Measurements from ENCODE around the gene SYK.
"Not testable (repeated sequence)": the region's sequence is repeated elsewhere in the genome, so short reads cannot be mapped to it uniquely, and the experiment has no call there.

Gene SYK

GRCh38 chr9:90799271-90799852 lies 2.3 kb upstream of the SYK start:
- DNase-seq: no peak

- DNase-seq: no peak
Measured at GRCh38 chr9:90801973-90802322, 329 bp downstream of the SYK start.

GRCh38 chr9:90802386-90802985 lies 867 bp downstream of the SYK start:
- DNase-seq: no peak

GRCh38 chr9:90803860-90804593 lies 2.4 kb downstream of the SYK start:
- no peak for DNase-seq

GRCh38 chr9:90805006-90805996 lies 3.7 kb downstream of the SYK start:
- no peak for DNase-seq

- DNase-seq: no peak
Measured at GRCh38 chr9:90807006-90807405, 5.4 kb downstream of the SYK start.

- no peak for DNase-seq
Measured at GRCh38 chr9:90808398-90808797, 6.8 kb downstream of the SYK start.

GRCh38 chr9:90808890-90809685 lies 7.5 kb downstream of the SYK start:
- no peak for DNase-seq

- no peak for DNase-seq
Measured at GRCh38 chr9:90810691-90811090, 9.1 kb downstream of the SYK start.

- DNase-seq: no peak
Measured at GRCh38 chr9:90813046-90813445, 11.4 kb downstream of the SYK start.

- no peak for DNase-seq
Measured at GRCh38 chr9:90813523-90813922, 11.9 kb downstream of the SYK start.

GRCh38 chr9:90814355-90814754 lies 12.7 kb downstream of the SYK start:
- DNase-seq: no peak

GRCh38 chr9:90815183-90815943 lies 13.7 kb downstream of the SYK start:
- DNase-seq: no peak

- no peak for DNase-seq
Measured at GRCh38 chr9:90815944-90816357, 14.3 kb downstream of the SYK start.

- no peak for DNase-seq
Measured at GRCh38 chr9:90816690-90817089, 15.1 kb downstream of the SYK start.

GRCh38 chr9:90818279-90818678 lies 16.7 kb downstream of the SYK start:
- no peak for DNase-seq

GRCh38 chr9:90820406-90820805 lies 18.8 kb downstream of the SYK start:
- not testable (repeated sequence) for DNase-seq

GRCh38 chr9:90821236-90821635 lies 19.6 kb downstream of the SYK start:
- DNase-seq: not testable (repeated sequence)

- no peak for DNase-seq
Measured at GRCh38 chr9:90821697-90822096, 20.1 kb downstream of the SYK start.

GRCh38 chr9:90822866-90823265 lies 21.2 kb downstream of the SYK start:
- DNase-seq: no peak

- DNase-seq: no peak
Measured at GRCh38 chr9:90825586-90825985, 24.0 kb downstream of the SYK start.

All from central memory CD4-positive, alpha-beta T cell (primary cell).